Suprapubic skin (tissue), 3 donors: Measurements from ENCODE around the gene STAT3.

Experiments used
- POLR2A ChIP-seq, 2 donors: fragments of 450-650 bp; IDR thresholded peaks; one replicate each; pipeline ENCODE4 v1.6.1; 2017; ENCODE audit warnings: antibody characterized with exemption in 2 of 2, mild to moderate bottlenecking in 2 of 2, moderate library complexity in 2 of 2
- TF ChIP-seq, protein P1 (sequence below), 2 donors: fragments of 200-600 bp in 1 of 2; fragments of 450-650 bp in 1 of 2; sonication (generic) in 1 of 2; IDR thresholded peaks; one replicate each; pipeline ENCODE4 v1.5.1; 2016 to 2019; ENCODE audit warnings: antibody characterized with exemption in 2 of 2, mild to moderate bottlenecking in 1 of 2, moderate library complexity in 1 of 2

DNA sequence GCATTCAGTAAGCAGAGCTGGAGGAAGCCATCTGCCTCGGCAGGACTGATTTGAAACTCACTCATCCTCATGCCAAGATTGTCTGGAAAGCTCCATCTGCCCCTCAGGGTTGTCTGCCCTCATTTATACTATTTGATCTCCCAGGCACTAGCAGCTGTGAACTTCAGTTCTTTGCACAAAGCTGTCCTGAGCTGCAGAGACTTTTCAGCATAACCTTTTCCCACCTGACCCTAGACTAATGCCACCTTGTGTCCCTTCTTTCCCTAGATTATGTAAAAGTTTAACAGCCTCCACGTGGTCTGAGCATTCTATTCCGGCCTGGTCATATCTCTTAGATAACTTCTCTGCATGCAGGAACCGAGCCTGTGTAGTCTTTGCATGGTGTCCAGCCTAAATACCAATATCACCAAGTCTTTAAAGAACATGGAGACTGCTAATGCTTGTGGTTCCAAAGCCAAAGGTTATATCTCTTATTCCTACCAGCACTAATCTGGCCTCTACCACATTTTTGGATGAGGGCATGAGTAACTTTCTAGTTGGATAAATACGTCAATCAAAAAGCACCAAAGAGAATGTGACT, 70.9 kb downstream of the STAT3 start:
- TF ChIP-seq, protein P1, sequence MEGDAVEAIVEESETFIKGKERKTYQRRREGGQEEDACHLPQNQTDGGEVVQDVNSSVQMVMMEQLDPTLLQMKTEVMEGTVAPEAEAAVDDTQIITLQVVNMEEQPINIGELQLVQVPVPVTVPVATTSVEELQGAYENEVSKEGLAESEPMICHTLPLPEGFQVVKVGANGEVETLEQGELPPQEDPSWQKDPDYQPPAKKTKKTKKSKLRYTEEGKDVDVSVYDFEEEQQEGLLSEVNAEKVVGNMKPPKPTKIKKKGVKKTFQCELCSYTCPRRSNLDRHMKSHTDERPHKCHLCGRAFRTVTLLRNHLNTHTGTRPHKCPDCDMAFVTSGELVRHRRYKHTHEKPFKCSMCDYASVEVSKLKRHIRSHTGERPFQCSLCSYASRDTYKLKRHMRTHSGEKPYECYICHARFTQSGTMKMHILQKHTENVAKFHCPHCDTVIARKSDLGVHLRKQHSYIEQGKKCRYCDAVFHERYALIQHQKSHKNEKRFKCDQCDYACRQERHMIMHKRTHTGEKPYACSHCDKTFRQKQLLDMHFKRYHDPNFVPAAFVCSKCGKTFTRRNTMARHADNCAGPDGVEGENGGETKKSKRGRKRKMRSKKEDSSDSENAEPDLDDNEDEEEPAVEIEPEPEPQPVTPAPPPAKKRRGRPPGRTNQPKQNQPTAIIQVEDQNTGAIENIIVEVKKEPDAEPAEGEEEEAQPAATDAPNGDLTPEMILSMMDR (IDR thresholded peaks at IDR 0.05), result no peak
- TF ChIP-seq POLR2A (IDR thresholded peaks at IDR 0.05), result no peak
